ENCODE data around the gene CLDN8.

DNA sequence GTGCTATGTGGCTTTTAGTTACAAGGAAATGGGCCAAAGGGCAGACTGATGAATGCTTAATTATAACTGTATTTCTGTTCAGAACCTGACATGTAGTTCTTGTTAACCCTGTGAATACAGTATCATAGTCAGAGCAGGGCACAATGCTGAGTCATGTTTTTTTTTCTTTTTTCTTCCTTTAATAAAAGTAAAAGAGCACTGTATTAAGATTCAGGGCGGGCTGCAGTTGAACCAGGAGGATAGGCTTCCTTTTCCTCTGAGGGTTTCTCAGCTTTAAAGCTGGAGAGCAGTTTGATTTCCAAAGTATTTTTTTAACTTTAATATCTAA, 8.7 kb downstream of the CLDN8 start:
- TF ChIP-seq, protein P1, sequence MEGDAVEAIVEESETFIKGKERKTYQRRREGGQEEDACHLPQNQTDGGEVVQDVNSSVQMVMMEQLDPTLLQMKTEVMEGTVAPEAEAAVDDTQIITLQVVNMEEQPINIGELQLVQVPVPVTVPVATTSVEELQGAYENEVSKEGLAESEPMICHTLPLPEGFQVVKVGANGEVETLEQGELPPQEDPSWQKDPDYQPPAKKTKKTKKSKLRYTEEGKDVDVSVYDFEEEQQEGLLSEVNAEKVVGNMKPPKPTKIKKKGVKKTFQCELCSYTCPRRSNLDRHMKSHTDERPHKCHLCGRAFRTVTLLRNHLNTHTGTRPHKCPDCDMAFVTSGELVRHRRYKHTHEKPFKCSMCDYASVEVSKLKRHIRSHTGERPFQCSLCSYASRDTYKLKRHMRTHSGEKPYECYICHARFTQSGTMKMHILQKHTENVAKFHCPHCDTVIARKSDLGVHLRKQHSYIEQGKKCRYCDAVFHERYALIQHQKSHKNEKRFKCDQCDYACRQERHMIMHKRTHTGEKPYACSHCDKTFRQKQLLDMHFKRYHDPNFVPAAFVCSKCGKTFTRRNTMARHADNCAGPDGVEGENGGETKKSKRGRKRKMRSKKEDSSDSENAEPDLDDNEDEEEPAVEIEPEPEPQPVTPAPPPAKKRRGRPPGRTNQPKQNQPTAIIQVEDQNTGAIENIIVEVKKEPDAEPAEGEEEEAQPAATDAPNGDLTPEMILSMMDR (optimal IDR thresholded peaks at IDR 0.05 in 1 of 3, IDR thresholded peaks at IDR 0.05 in 1 of 3, conservative IDR thresholded peaks at IDR 0.05 in 1 of 3; ENCODE audit: extremely low read depth in 1 of 3, insufficient read depth in 2 of 3, low read length in 3 of 3): no peak
- TF ChIP-seq EZH2 (IDR thresholded peaks at IDR 0.05; ENCODE audit: low read length): no peak

Measured in keratinocyte (primary cell).